DMS53 treated with DMSO at 0.1 percent for 48 hours (cell line): ENCODE data around the gene ELMO3.
A peak's percentile ranks its signal among the peaks of the same experiment; 100 is the strongest.

Source experiments
- DNase-seq: peaks from one replicate; lab custom pipeline; 2025; ENCODE audit not compliant: unreplicated experiment; lab: John Stamatoyannopoulos, UW

ELMO3 gene

GRCh38 chr16:67163164-67163998 lies 35.5 kb upstream of the ELMO3 start:
- DNase-seq, result no peak

- DNase-seq, result no peak
Observed at GRCh38 chr16:67163999-67164558, 34.9 kb upstream of the ELMO3 start.

GRCh38 chr16:67164599-67165061 lies 34.3 kb upstream of the ELMO3 start, which contains the start of gene HSF4:
Gene HSF4 (plus strand): TSS chr16:67164745. CDS start chr16:67164812, 67 bp downstream.
- no peak for DNase-seq

- DNase-seq, result no peak
Observed at GRCh38 chr16:67165121-67166078, 33.5 kb upstream of the ELMO3 start.

GRCh38 chr16:67166110-67166547 lies 32.8 kb upstream of the ELMO3 start:
- DNase-seq, result no peak

GRCh38 chr16:67166598-67167168 lies 32.2 kb upstream of the ELMO3 start:
- no peak for DNase-seq

- no peak for DNase-seq
Observed at GRCh38 chr16:67167588-67167987, 31.3 kb upstream of the ELMO3 start.

GRCh38 chr16:67169011-67169451 lies 29.9 kb upstream of the ELMO3 start:
- no peak for DNase-seq

- DNase-seq, result no peak
Observed at GRCh38 chr16:67169642-67170167, 29.2 kb upstream of the ELMO3 start.

- peak; percentile 55 for DNase-seq
Observed at GRCh38 chr16:67170168-67170948, 28.6 kb upstream of the ELMO3 start, which contains the start of gene NOL3. Gene NOL3 (plus strand): TSS chr16:67170538.

- DNase-seq, result no peak
Observed at GRCh38 chr16:67170949-67171649, 27.8 kb upstream of the ELMO3 start.

- DNase-seq, result no peak
Observed at GRCh38 chr16:67173323-67173722, 25.6 kb upstream of the ELMO3 start.

GRCh38 chr16:67173808-67174705 lies 24.9 kb upstream of the ELMO3 start:
- peak; percentile 79 for DNase-seq

- DNase-seq, result no peak
Observed at GRCh38 chr16:67174706-67175231, 24.2 kb upstream of the ELMO3 start.

GRCh38 chr16:67176662-67177061 lies 22.3 kb upstream of the ELMO3 start:
- no peak for DNase-seq

- peak; percentile 76 for DNase-seq
Observed at GRCh38 chr16:67177743-67178699, 20.9 kb upstream of the ELMO3 start.
